MM.1S (cell line): ENCODE results near the gene DLX4.

Experiments used
- CTCF ChIP-seq: fragments of 300-600 bp; sonication (generic); IDR thresholded peaks from 2 replicates; pipeline ENCODE4 v1.5.1; 2016; ENCODE audit warnings: antibody characterized with exemption, low read length, mixed read lengths
- EZH2 ChIP-seq: fragments of 300-600 bp; sonication (generic); optimal IDR thresholded peaks from 2 replicates; pipeline ENCODE3; 2017; ENCODE audit warnings: low read depth, mild to moderate bottlenecking, antibody characterized with exemption, low read length, mixed read lengths

GRCh38 chr17:49985310-49985990 lies 16.5 kb downstream of the DLX4 start:
- TF ChIP-seq CTCF: no peak
- no peak for TF ChIP-seq EZH2
